Effector memory CD4-positive, alpha-beta T cell (primary cell): ENCODE data around the gene PPP6R1.
A peak's percentile ranks its signal among the peaks of the same experiment; 100 is the strongest.

Experiments
- DNase-seq, 3 donors: peaks; one replicate each; pipeline ENCODE4 v3.0.0-alpha.2; 2020
- H3K27ac ChIP-seq: 2 replicates; pipeline ENCODE4 v1.7.0; 2013; ENCODE audit warnings: mild to moderate bottlenecking, low read length, moderate library complexity; ENCODE audit not compliant: insufficient read depth, poor library complexity, severe bottlenecking
- H3K27me3 ChIP-seq: replicated peaks from 2 replicates; pipeline ENCODE4 v1.7.0; 2013; ENCODE audit warnings: mild to moderate bottlenecking, low read length; ENCODE audit not compliant: insufficient read depth, control insufficient read depth, poor library complexity, severe bottlenecking
- H3K36me3 ChIP-seq: 2 replicates; pipeline ENCODE4 v1.7.0; 2013; ENCODE audit warnings: mild to moderate bottlenecking, low read length, moderate library complexity; ENCODE audit not compliant: control insufficient read depth, insufficient read depth
- H3K4me1 ChIP-seq: 2 replicates; pipeline ENCODE4 v1.7.0; 2013; ENCODE audit warnings: low read length, mild to moderate bottlenecking; ENCODE audit not compliant: control insufficient read depth, insufficient read depth, poor library complexity, severe bottlenecking
- H3K4me3 ChIP-seq: 2 replicates; pipeline ENCODE4 v1.7.0; 2013; ENCODE audit warnings: low read length, low read depth, mild to moderate bottlenecking; ENCODE audit not compliant: insufficient read depth, poor library complexity, severe bottlenecking
- H3K9me3 ChIP-seq: 2 replicates; pipeline ENCODE4 v1.7.0; 2013; ENCODE audit warnings: mild to moderate bottlenecking, low read length, moderate library complexity; ENCODE audit not compliant: control insufficient read depth

PPP6R1 gene

GRCh38 chr19:55251341-55252081, 7.3 kb downstream of the PPP6R1 start:
- Histone ChIP-seq H3K4me3 (peak overlapping the region; percentile 14), H3K27ac (peak overlapping the region; percentile 59), H3K27me3 (no peaks in the 10 kb centered on the region), H3K36me3 (peaks cover 11% of the 10 kb centered on the region), H3K4me1 (peaks cover 70% of the 10 kb centered on the region), H3K9me3 (no peaks in the 10 kb centered on the region)
- peak in 2 of 3 donors; percentile 51 to 56 for DNase-seq

GRCh38 chr19:55250262-55251036, 8.4 kb downstream of the PPP6R1 start:
- no peaks in the 10 kb centered on the region for H3K27me3 ChIP-seq
- H3K4me1 ChIP-seq, result peaks cover 60% of the 10 kb centered on the region
- H3K36me3 ChIP-seq, result peaks cover 22% of the 10 kb centered on the region
- no peak overlapping the region for H3K4me3 ChIP-seq
- no peaks in the 10 kb centered on the region for H3K9me3 ChIP-seq
- no peak for DNase-seq
- peak overlapping the region; percentile 59 for H3K27ac ChIP-seq

- Histone ChIP-seq H3K9me3 (no peaks in the 10 kb centered on the region), H3K4me3 (no peak overlapping the region), H3K27ac (no peak overlapping the region), H3K4me1 (peaks cover 54% of the 10 kb centered on the region), H3K27me3 (no peaks in the 10 kb centered on the region), H3K36me3 (peaks cover 28% of the 10 kb centered on the region)
- DNase-seq, result no peak
Observed at GRCh38 chr19:55249841-55250240, 9.0 kb downstream of the PPP6R1 start.

- Histone ChIP-seq H3K9me3 (no peaks in the 10 kb centered on the region), H3K27me3 (no peaks in the 10 kb centered on the region), H3K36me3 (peaks cover 39% of the 10 kb centered on the region), H3K27ac (no peak overlapping the region), H3K4me3 (no peak overlapping the region), H3K4me1 (peaks cover 43% of the 10 kb centered on the region)
- DNase-seq, result no peak
Observed at GRCh38 chr19:55248704-55249103, 10.1 kb downstream of the PPP6R1 start.

GRCh38 chr19:55248166-55248675, 10.6 kb downstream of the PPP6R1 start:
- Histone ChIP-seq H3K36me3 (peaks cover 44% of the 10 kb centered on the region), H3K4me1 (peaks cover 38% of the 10 kb centered on the region), H3K9me3 (no peaks in the 10 kb centered on the region), H3K27me3 (no peaks in the 10 kb centered on the region), H3K4me3 (no peak overlapping the region), H3K27ac (no peak overlapping the region)
- DNase-seq, result no peak

GRCh38 chr19:55247621-55248099, 11.2 kb downstream of the PPP6R1 start:
- no peaks in the 10 kb centered on the region for H3K9me3 ChIP-seq
- H3K4me3 ChIP-seq, result no peak overlapping the region
- DNase-seq, result no peak
- H3K27ac ChIP-seq, result no peak overlapping the region
- no peaks in the 10 kb centered on the region for H3K27me3 ChIP-seq
- H3K36me3 ChIP-seq, result peaks cover 50% of the 10 kb centered on the region
- peaks cover 32% of the 10 kb centered on the region for H3K4me1 ChIP-seq

GRCh38 chr19:55246462-55247451, 12.1 kb downstream of the PPP6R1 start:
- no peak for DNase-seq
- no peak overlapping the region for H3K4me3 ChIP-seq
- H3K36me3 ChIP-seq, result peaks cover 59% of the 10 kb centered on the region
- no peak overlapping the region for H3K27ac ChIP-seq
- peaks cover 24% of the 10 kb centered on the region for H3K4me1 ChIP-seq
- no peaks in the 10 kb centered on the region for H3K9me3 ChIP-seq
- H3K27me3 ChIP-seq, result no peaks in the 10 kb centered on the region

GRCh38 chr19:55245236-55245904, 13.4 kb downstream of the PPP6R1 start:
- peaks cover 10% of the 10 kb centered on the region for H3K4me1 ChIP-seq

More at GRCh38 chr19:55245236-55245904, 13.4 kb downstream of the PPP6R1 start:
- DNase-seq, result no peak
- no peaks in the 10 kb centered on the region for H3K27me3 ChIP-seq
- no peaks in the 10 kb centered on the region for H3K9me3 ChIP-seq
- peaks cover 72% of the 10 kb centered on the region for H3K36me3 ChIP-seq
- H3K27ac ChIP-seq, result no peak overlapping the region
- no peak overlapping the region for H3K4me3 ChIP-seq
